Measurements from ENCODE around the gene KCNJ9. TPM values are rescaled to one million over a fixed set of nuclear protein-coding genes. Genes with fewer than 3 reads are reported as not detected.

KCNJ9 gene
- total RNA-seq, 1 donor from 2014 or later = not detected

GRCh38 chr1:160098852-160099561, 17.7 kb downstream of the KCNJ9 start:
- Mint-ChIP-seq H3K36me3 (no peaks in the 10 kb centered on the region), H3K4me3 (peak overlapping the region; percentile 67), H3K9me3 (no peaks in the 10 kb centered on the region), H3K4me1 (peaks cover 27% of the 10 kb centered on the region), H3K27ac (peak overlapping the region; percentile 75), H3K27me3 (ENCODE audit: low read depth) (no peaks in the 10 kb centered on the region)
- TF ChIP-seq CTCF (IDR thresholded peaks at IDR 0.05; ENCODE audit: unreplicated experiment) = no peak
- DNase-seq (ENCODE audit: low spot score in 2 of 2, unreplicated experiment in 2 of 2) = peak; percentile 96 to 97

GRCh38 chr1:160099716-160100375, 18.5 kb downstream of the KCNJ9 start:
- H3K4me1 Mint-ChIP-seq = peaks cover 27% of the 10 kb centered on the region
- no peaks in the 10 kb centered on the region for H3K9me3 Mint-ChIP-seq
- peak overlapping the region; percentile 67 for H3K4me3 Mint-ChIP-seq
- no peaks in the 10 kb centered on the region for H3K27me3 Mint-ChIP-seq (ENCODE audit: low read depth)
- DNase-seq (ENCODE audit: low spot score in 2 of 2, unreplicated experiment in 2 of 2) = no peak
- no peaks in the 10 kb centered on the region for H3K36me3 Mint-ChIP-seq
- peak overlapping the region; percentile 37 for H3K27ac Mint-ChIP-seq
- no peak for TF ChIP-seq CTCF (IDR thresholded peaks at IDR 0.05; ENCODE audit: unreplicated experiment)

GRCh38 chr1:160101037-160101716, 19.8 kb downstream of the KCNJ9 start:
- Mint-ChIP-seq H3K36me3 (no peaks in the 10 kb centered on the region), H3K9me3 (no peaks in the 10 kb centered on the region), H3K4me3 (peak overlapping the region; percentile 7), H3K4me1 (peaks cover 27% of the 10 kb centered on the region), H3K27ac (peak overlapping the region; percentile 69), H3K27me3 (ENCODE audit: low read depth) (no peaks in the 10 kb centered on the region)
- DNase-seq (ENCODE audit: low spot score in 2 of 2, unreplicated experiment in 2 of 2) = peak; percentile 47 to 81
- TF ChIP-seq CTCF (IDR thresholded peaks at IDR 0.05; ENCODE audit: unreplicated experiment) = peak; percentile 85

- Mint-ChIP-seq H3K4me1 (peaks cover 26% of the 10 kb centered on the region), H3K27ac (peak overlapping the region; percentile 18), H3K36me3 (no peaks in the 10 kb centered on the region), H3K27me3 (ENCODE audit: low read depth) (no peaks in the 10 kb centered on the region), H3K9me3 (no peaks in the 10 kb centered on the region), H3K4me3 (no peak overlapping the region)
- no peak for TF ChIP-seq CTCF (IDR thresholded peaks at IDR 0.05; ENCODE audit: unreplicated experiment)
- no peak for DNase-seq (ENCODE audit: low spot score in 2 of 2, unreplicated experiment in 2 of 2)
These were observed 20.6 kb downstream of the KCNJ9 start for GRCh38 chr1:160101717-160102522.

- no peak for TF ChIP-seq CTCF (IDR thresholded peaks at IDR 0.05; ENCODE audit: unreplicated experiment)
- H3K27me3 Mint-ChIP-seq (ENCODE audit: low read depth) = no peaks in the 10 kb centered on the region
- H3K4me3 Mint-ChIP-seq = no peak overlapping the region
- peaks cover 15% of the 10 kb centered on the region for H3K4me1 Mint-ChIP-seq
- H3K27ac Mint-ChIP-seq = no peak overlapping the region
- DNase-seq (ENCODE audit: low spot score in 2 of 2, unreplicated experiment in 2 of 2) = no peak
- no peaks in the 10 kb centered on the region for H3K9me3 Mint-ChIP-seq
- H3K36me3 Mint-ChIP-seq = no peaks in the 10 kb centered on the region
These were observed 22.5 kb downstream of the KCNJ9 start for GRCh38 chr1:160103658-160104408.
